ENCODE measurements around the gene SERGEF. TPM values are rescaled to one million over a fixed set of nuclear protein-coding genes. Genes with fewer than 3 reads are reported as not detected.

The SERGEF gene
- total and polyA plus RNA-seq, 2 of the 4 experiments (the other 2 are of a cell fraction), result 12.2 to 18.1 TPM

DNA sequence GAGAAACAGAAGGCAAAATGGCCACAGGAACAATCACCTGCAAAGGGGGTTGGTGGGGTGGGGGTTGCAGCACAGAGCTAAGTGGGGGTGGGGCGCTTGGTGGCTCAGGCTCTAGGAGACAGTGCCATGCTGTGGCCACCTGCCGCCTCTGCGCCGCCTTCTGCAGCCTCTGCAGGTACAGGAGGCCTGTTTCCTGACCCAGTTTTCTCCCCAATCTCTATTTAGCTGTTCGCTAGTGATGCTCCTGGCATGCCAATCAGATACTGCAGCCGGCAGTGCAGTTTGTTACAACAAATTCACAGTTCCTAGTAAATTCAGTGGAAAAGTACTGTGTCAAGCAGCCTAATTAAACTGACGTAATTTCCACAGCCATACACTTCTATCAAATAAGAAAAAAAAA, 106.4 kb downstream of the SERGEF start:
- intact Hi-C loops (cut with micrococcal nuclease), result no loop called here
- no peak overlapping the region for H3K4me3 ChIP-seq (ENCODE audit: insufficient read depth, low read depth, low read length)
- WGBS, 2 experiments (ENCODE audit: extremely low coverage in 2 of 2, insufficient read length in 1 of 2), result no CpG with 5 or more reads among the region's 7 CpGs

More for the DNA sequence above, 106.4 kb downstream of the SERGEF start:
- Histone ChIP-seq H2BK20ac (ENCODE audit: low read depth, low read length) (no peak overlapping the region), H3K27ac (ENCODE audit: insufficient read depth, low read length) (no peak overlapping the region), H2BK120ac (ENCODE audit: low read depth, low read length) (no peak overlapping the region), H3K23ac (ENCODE audit: low read depth, low read length) (no peak overlapping the region), H2AK9ac (replicated peaks; ENCODE audit: low read depth, low read length, poor library complexity) (no peak overlapping the region), H3K18ac (ENCODE audit: low read depth, low read length) (no peak overlapping the region), H4K8ac (ENCODE audit: low read depth in 2 of 2, low read length in 2 of 2) (no peak overlapping the region), H2BK5ac (ENCODE audit: low read depth, low read length, poor library complexity, severe bottlenecking) (no peak overlapping the region), H2BK15ac (ENCODE audit: low read depth, low read length) (no peak overlapping the region), H3K4me1 (ENCODE audit: control insufficient read depth, insufficient read depth, low read length) (no peaks in the 10 kb centered on the region), H3K9me1 (ENCODE audit: insufficient read depth, low read length) (peaks cover 4% of the 10 kb centered on the region; the same call in 1 of the 2 replicates), H2AFZ (replicated peaks; ENCODE audit: low read length, poor library complexity) (no peak overlapping the region), H3K79me1 (ENCODE audit: low read depth in 1 of 2, low read length in 2 of 2) (no peaks in the 10 kb centered on the region), H3K56ac (ENCODE audit: extremely low read depth, insufficient read depth, low read length) (no peak overlapping the region), H4K91ac (ENCODE audit: insufficient read depth, low read depth, low read length) (no peak overlapping the region), H2AK5ac (ENCODE audit: low read depth, low read length) (no peak overlapping the region), H4K20me1 (ENCODE audit: insufficient read depth, low read length) (no peaks in the 10 kb centered on the region), H3K9me3 (ENCODE audit: control insufficient read depth, insufficient read depth, low read length) (no peaks in the 10 kb centered on the region), H3K9ac (ENCODE audit: low read depth, low read length) (no peak overlapping the region), H3K27me3 (ENCODE audit: control insufficient read depth, insufficient read depth, low read length) (no peaks in the 10 kb centered on the region), H3K36me3 (ENCODE audit: control insufficient read depth, insufficient read depth, low read length) (no peaks in the 10 kb centered on the region), H3K4me2 (ENCODE audit: low read depth, low read length) (no peak overlapping the region), H3K14ac (replicated peaks; ENCODE audit: low read depth, low read length) (no peak overlapping the region), H4K5ac (ENCODE audit: low read depth, low read length) (no peak overlapping the region), H3K4ac (ENCODE audit: low read depth, low read length) (no peak overlapping the region)
- DNase-seq, result no peak
- CTCF ChIA-PET, result no interaction called here
- ATAC-seq (ENCODE audit: low read depth), result no peak
- POLR2A ChIA-PET (ENCODE audit: unreplicated experiment), result no interaction called here
- in situ Hi-C loops (cut with MboI; ENCODE audit: low sequenced_read_pairs), result no loop called here
- BruUV-seq (replicated peaks), result no TSS peak
- TF ChIP-seq CTCF (conservative IDR thresholded peaks at IDR 0.05; ENCODE audit: low read depth, low read length) (peak; percentile 16; the same call in 1 of the 2 replicates), CHD1 (IDR thresholded peaks at IDR 0.05; ENCODE audit: low read depth, low read length) (no peak)
- dilution Hi-C loops (cut with HindIII; ENCODE audit: low sequenced_read_pairs, unreplicated experiment), result no loop called here

Data from IMR-90 (cell line).